ENCODE data around the gene ZNF318.

- TF ChIP-seq BHLHE40 (IDR thresholded peaks at IDR 0.05; ENCODE audit: low read depth, low read length): no peak
- TF ChIP-seq CTCF (IDR thresholded peaks at IDR 0.05): no peak
- TF ChIP-seq PBX3 (IDR thresholded peaks at IDR 0.05): no peak
- TF ChIP-seq JUNB (IDR thresholded peaks at IDR 0.05): no peak
- no peak for TF ChIP-seq REST (IDR thresholded peaks at IDR 0.05)
- no peak for TF ChIP-seq ZC3H11A (IDR thresholded peaks at IDR 0.05)
- no peak for TF ChIP-seq SMC3 (IDR thresholded peaks at IDR 0.05)
- TF ChIP-seq ESRRA (IDR thresholded peaks at IDR 0.05; ENCODE audit: borderline replicate concordance, low read length): no peak
- TF ChIP-seq POLR2A (IDR thresholded peaks at IDR 0.05; ENCODE audit: low read length): no peak
- no peak for TF ChIP-seq NFE2L2 (conservative IDR thresholded peaks at IDR 0.05; ENCODE audit: low read length)
- no peak for TF ChIP-seq CBX8 (IDR thresholded peaks at IDR 0.05)
- no peak for TF ChIP-seq USF2 (IDR thresholded peaks at IDR 0.05)
- no peak for TF ChIP-seq RFX5 (IDR thresholded peaks at IDR 0.05)
Measured at GRCh38 chr6:43377710-43378229, 8.3 kb upstream of the ZNF318 start.

Measured in A549 (cell line).